Measurements from ENCODE around the gene LRP5.

Gene LRP5

DNA sequence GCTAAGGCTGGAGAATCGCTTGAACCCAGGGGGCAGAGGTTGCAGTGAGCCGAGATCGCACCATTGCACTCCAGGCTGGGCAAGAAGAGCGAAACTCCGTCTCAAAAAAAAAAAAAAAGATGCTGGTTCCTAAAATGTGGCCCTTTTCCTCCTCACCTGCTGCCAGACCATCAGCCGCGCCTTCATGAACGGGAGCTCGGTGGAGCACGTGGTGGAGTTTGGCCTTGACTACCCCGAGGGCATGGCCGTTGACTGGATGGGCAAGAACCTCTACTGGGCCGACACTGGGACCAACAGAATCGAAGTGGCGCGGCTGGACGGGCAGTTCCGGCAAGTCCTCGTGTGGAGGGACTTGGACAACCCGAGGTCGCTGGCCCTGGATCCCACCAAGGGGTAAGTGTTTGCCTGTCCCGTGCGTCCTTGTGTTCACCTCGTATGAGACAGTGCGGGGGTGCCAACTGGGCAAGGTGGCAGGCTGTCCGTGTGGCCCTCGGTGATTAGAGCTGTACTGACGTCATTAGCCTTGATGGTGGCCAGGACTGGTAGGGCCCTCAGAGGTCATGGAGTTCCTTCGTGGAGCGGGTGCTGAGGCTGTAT lies 97.5 kb downstream of the LRP5 start:
- H3K4me2 ChIP-seq (ENCODE audit: low read length): no peak overlapping the region
- H3K9ac ChIP-seq (ENCODE audit: low read depth, low read length): no peak overlapping the region
- H3K4me3 ChIP-seq (ENCODE audit: low read length): no peak overlapping the region
- peaks cover 8% of the 10 kb centered on the region for H3K4me1 ChIP-seq (ENCODE audit: control insufficient read depth, insufficient read depth, low read length)
- H3K9me3 ChIP-seq (replicated peaks; ENCODE audit: low read length): no peaks in the 10 kb centered on the region
- no peaks in the 10 kb centered on the region for H3K27me3 ChIP-seq (ENCODE audit: control insufficient read depth, insufficient read depth, low read length)
- peaks cover 32% of the 10 kb centered on the region for H3K36me3 ChIP-seq (ENCODE audit: insufficient read depth, low read length)

GRCh38 chr11:68411501-68411991 lies 99.2 kb downstream of the LRP5 start:
- Histone ChIP-seq H3K4me3 (ENCODE audit: low read length) (no peak overlapping the region), H3K9ac (ENCODE audit: low read depth, low read length) (no peak overlapping the region), H3K27me3 (ENCODE audit: control insufficient read depth, insufficient read depth, low read length) (no peaks in the 10 kb centered on the region), H3K36me3 (ENCODE audit: insufficient read depth, low read length) (peaks cover 30% of the 10 kb centered on the region), H3K4me1 (ENCODE audit: control insufficient read depth, insufficient read depth, low read length) (peaks cover 8% of the 10 kb centered on the region), H3K4me2 (ENCODE audit: low read length) (no peak overlapping the region), H3K9me3 (replicated peaks; ENCODE audit: low read length) (no peaks in the 10 kb centered on the region)

DNA sequence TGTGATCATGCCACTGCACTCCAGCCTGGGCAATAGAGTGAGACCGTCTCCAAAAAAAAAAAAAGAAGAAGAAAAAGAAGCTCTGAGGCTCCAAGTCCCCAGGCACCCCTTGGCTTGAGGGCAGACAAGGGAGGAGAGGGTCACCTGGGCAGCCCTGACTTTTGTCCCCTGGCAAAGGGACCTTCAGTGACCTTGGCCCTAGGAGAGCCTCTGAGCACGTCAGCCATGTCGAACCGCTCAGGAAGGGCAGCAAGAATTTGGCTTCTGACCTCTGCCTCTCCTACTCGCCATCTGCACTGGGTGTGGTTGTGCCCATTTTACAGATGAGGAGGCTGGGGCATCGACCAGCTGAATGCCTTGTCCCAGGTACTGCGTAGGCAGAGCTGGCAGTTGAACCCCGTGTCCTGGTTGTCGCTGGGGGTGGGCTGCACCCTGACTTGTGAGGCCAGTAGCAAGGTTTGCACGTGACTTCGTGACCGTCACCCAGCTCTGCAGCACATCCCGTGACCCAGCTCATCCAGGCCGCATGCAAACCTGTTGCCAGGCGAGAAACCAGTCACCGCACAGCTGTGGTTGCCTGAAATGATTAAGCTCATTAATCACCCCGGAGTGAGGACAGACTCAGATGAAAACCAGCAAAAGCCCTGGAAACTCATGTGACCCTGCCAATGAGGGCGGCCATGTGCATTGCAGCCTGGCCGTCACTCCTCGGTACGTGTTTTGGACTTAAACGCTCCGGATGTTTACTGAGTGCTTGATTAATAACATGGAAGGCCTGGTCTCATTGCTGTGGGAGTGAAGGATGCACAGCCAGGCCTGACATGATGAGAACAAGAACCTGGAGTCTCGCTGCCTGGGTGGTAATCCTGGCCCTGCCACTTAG lies 100.4 kb downstream of the LRP5 start:
- H3K9me3 ChIP-seq (replicated peaks; ENCODE audit: low read length): no peaks in the 10 kb centered on the region
- peaks cover 8% of the 10 kb centered on the region for H3K4me1 ChIP-seq (ENCODE audit: control insufficient read depth, insufficient read depth, low read length)
- H3K27me3 ChIP-seq (ENCODE audit: control insufficient read depth, insufficient read depth, low read length): no peaks in the 10 kb centered on the region
- no peak overlapping the region for H3K9ac ChIP-seq (ENCODE audit: low read depth, low read length)
- peaks cover 27% of the 10 kb centered on the region for H3K36me3 ChIP-seq (ENCODE audit: insufficient read depth, low read length)
- H3K4me2 ChIP-seq (ENCODE audit: low read length): no peak overlapping the region
- H3K4me3 ChIP-seq (ENCODE audit: low read length): no peak overlapping the region

DNA sequence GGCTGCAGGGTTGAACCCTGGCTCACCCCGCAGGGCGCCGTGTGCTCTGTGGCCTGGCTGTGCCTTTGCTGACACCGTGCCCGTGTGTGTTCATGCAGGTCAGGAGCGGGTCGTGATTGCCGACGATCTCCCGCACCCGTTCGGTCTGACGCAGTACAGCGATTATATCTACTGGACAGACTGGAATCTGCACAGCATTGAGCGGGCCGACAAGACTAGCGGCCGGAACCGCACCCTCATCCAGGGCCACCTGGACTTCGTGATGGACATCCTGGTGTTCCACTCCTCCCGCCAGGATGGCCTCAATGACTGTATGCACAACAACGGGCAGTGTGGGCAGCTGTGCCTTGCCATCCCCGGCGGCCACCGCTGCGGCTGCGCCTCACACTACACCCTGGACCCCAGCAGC lies 101.2 kb downstream of the LRP5 start:
- Histone ChIP-seq H3K9ac (ENCODE audit: low read depth, low read length) (no peak overlapping the region), H3K9me3 (replicated peaks; ENCODE audit: low read length) (no peaks in the 10 kb centered on the region), H3K36me3 (ENCODE audit: insufficient read depth, low read length) (peaks cover 27% of the 10 kb centered on the region), H3K4me1 (ENCODE audit: control insufficient read depth, insufficient read depth, low read length) (peaks cover 8% of the 10 kb centered on the region), H3K27me3 (ENCODE audit: control insufficient read depth, insufficient read depth, low read length) (no peaks in the 10 kb centered on the region), H3K4me2 (ENCODE audit: low read length) (no peak overlapping the region), H3K4me3 (ENCODE audit: low read length) (no peak overlapping the region)

DNA sequence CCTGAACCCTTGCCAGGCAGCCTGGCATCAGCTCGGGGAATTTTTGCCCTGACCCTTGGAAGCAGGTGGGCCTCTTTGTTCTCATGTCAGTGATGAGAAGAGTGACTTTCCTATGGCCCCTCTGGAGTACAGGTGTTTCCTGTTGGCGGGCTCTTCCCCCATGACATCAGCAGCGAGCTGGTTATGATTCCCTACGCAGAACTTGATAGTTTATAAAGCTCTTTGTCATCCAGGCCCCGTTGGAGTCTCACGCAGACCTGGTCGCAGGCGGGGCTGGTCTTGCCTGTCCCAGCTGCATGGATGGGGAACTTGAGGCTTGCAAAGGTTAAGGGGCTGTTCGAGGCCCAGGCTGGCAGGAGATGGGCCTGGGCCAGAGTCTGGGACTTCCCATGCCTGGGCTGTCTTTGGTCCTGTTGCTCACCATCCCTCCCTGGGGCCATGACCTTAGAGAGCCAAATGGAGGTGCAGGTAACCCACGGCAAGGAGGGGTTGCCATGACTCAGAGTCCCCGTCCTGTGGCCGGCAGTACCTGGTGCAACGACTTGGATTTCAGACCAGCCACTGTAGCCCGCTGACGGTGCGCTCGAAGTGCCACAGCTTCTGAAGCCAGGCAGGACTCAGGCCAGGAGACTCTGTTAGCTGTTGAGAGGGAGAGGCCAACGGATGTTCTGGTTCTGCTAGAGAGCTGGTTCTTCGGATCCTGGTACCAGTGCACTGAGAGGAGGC lies 102.3 kb downstream of the LRP5 start:
- no peak overlapping the region for H3K4me3 ChIP-seq (ENCODE audit: low read length)
- H3K4me1 ChIP-seq (ENCODE audit: control insufficient read depth, insufficient read depth, low read length): peaks cover 8% of the 10 kb centered on the region
- H3K36me3 ChIP-seq (ENCODE audit: insufficient read depth, low read length): peaks cover 27% of the 10 kb centered on the region

GRCh38 chr11:68416070-68416578 lies 103.7 kb downstream of the LRP5 start:
- Histone ChIP-seq H3K27me3 (ENCODE audit: control insufficient read depth, insufficient read depth, low read length) (no peaks in the 10 kb centered on the region), H3K9ac (ENCODE audit: low read depth, low read length) (no peak overlapping the region), H3K9me3 (replicated peaks; ENCODE audit: low read length) (no peaks in the 10 kb centered on the region), H3K4me2 (ENCODE audit: low read length) (no peak overlapping the region), H3K4me3 (ENCODE audit: low read length) (no peak overlapping the region), H3K36me3 (ENCODE audit: insufficient read depth, low read length) (peaks cover 23% of the 10 kb centered on the region), H3K4me1 (ENCODE audit: control insufficient read depth, insufficient read depth, low read length) (peaks cover 8% of the 10 kb centered on the region)

More for the DNA sequence above, 102.3 kb downstream of the LRP5 start:
- Histone ChIP-seq H3K27me3 (ENCODE audit: control insufficient read depth, insufficient read depth, low read length) (no peaks in the 10 kb centered on the region), H3K4me2 (ENCODE audit: low read length) (no peak overlapping the region), H3K9ac (ENCODE audit: low read depth, low read length) (no peak overlapping the region), H3K9me3 (replicated peaks; ENCODE audit: low read length) (no peaks in the 10 kb centered on the region)

- peaks cover 9% of the 10 kb centered on the region for H3K36me3 ChIP-seq (ENCODE audit: insufficient read depth, low read length)
- no peaks in the 10 kb centered on the region for H3K4me1 ChIP-seq (ENCODE audit: control insufficient read depth, insufficient read depth, low read length)
- no peak overlapping the region for H3K4me3 ChIP-seq (ENCODE audit: low read length)
- H3K9me3 ChIP-seq (replicated peaks; ENCODE audit: low read length): no peaks in the 10 kb centered on the region
- no peaks in the 10 kb centered on the region for H3K27me3 ChIP-seq (ENCODE audit: control insufficient read depth, insufficient read depth, low read length)
- H3K9ac ChIP-seq (ENCODE audit: low read depth, low read length): no peak overlapping the region
- H3K4me2 ChIP-seq (ENCODE audit: low read length): no peak overlapping the region
These were observed 106.3 kb downstream of the LRP5 start for GRCh38 chr11:68418648-68419047.

- Histone ChIP-seq H3K4me3 (ENCODE audit: low read length) (no peak overlapping the region), H3K4me2 (ENCODE audit: low read length) (no peak overlapping the region), H3K36me3 (ENCODE audit: insufficient read depth, low read length) (no peaks in the 10 kb centered on the region), H3K27me3 (ENCODE audit: control insufficient read depth, insufficient read depth, low read length) (no peaks in the 10 kb centered on the region), H3K9ac (ENCODE audit: low read depth, low read length) (no peak overlapping the region), H3K9me3 (replicated peaks; ENCODE audit: low read length) (no peaks in the 10 kb centered on the region), H3K4me1 (ENCODE audit: control insufficient read depth, insufficient read depth, low read length) (no peaks in the 10 kb centered on the region)
These were observed 107.8 kb downstream of the LRP5 start for GRCh38 chr11:68420171-68420570.

DNA sequence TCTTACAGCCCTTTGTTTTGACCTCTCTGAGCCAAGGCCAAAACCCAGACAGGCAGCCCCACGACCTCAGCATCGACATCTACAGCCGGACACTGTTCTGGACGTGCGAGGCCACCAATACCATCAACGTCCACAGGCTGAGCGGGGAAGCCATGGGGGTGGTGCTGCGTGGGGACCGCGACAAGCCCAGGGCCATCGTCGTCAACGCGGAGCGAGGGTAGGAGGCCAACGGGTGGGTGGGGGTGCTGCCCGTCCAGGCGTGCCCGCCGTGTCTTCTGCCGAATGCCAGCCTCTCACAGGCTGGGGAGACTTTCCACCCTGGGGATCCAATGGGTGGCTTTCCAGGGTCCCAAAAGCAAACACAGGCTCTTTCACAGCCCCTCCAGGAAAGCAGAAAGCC lies 111.1 kb downstream of the LRP5 start:
- H3K27me3 ChIP-seq (ENCODE audit: control insufficient read depth, insufficient read depth, low read length): no peaks in the 10 kb centered on the region
- H3K4me2 ChIP-seq (ENCODE audit: low read length): no peak overlapping the region
- H3K36me3 ChIP-seq (ENCODE audit: insufficient read depth, low read length): peaks cover 11% of the 10 kb centered on the region
- no peaks in the 10 kb centered on the region for H3K9me3 ChIP-seq (replicated peaks; ENCODE audit: low read length)
- no peak overlapping the region for H3K4me3 ChIP-seq (ENCODE audit: low read length)
- no peaks in the 10 kb centered on the region for H3K4me1 ChIP-seq (ENCODE audit: control insufficient read depth, insufficient read depth, low read length)
- no peak overlapping the region for H3K9ac ChIP-seq (ENCODE audit: low read depth, low read length)

DNA sequence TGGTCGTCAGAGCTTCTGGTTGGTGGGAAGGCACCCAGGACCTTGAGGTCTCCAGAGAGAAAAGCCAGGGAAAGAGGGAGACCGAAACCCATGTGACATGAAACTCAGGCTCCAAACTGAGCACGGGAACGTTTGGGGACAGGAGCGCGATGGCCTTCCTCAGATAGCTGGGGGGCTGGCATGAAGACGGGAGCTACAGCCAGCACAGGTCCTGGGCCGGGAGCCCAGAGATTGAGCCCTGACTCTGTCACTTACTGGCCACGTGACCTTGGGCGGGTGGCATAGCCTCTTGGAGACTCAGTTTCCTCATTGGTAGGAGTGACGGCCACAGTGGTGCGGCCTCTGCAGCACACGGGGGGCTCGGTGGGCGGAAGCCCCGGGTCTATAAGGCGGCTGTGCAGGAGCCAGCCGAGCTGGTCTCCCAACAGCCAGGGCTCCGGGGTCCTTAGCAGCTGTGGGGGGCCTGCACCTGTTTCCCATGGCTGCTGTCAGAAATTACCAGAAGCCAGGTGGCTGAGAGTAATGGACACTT lies 111.8 kb downstream of the LRP5 start:
- Histone ChIP-seq H3K36me3 (ENCODE audit: insufficient read depth, low read length) (peaks cover 13% of the 10 kb centered on the region), H3K4me2 (ENCODE audit: low read length) (no peak overlapping the region), H3K27me3 (ENCODE audit: control insufficient read depth, insufficient read depth, low read length) (no peaks in the 10 kb centered on the region), H3K4me3 (ENCODE audit: low read length) (no peak overlapping the region), H3K4me1 (ENCODE audit: control insufficient read depth, insufficient read depth, low read length) (no peaks in the 10 kb centered on the region), H3K9me3 (replicated peaks; ENCODE audit: low read length) (peaks cover 3% of the 10 kb centered on the region), H3K9ac (ENCODE audit: low read depth, low read length) (no peak overlapping the region)
